GM12892 (cell line): ENCODE results near the gene MAP9.

ENCODE experiments used
- DNase-seq: peaks from one replicate; pipeline ENCODE4 v3.0.0; 2011; ENCODE audit not compliant: insufficient read length
- FAIRE-seq: peaks from 2 replicates; lab custom pipeline; 2011; peaks lifted over from hg19 to GRCh38; lab: Jason Lieb, UNC
- POLR2A ChIP-seq: IDR thresholded peaks from 2 replicates; pipeline ENCODE4 v1.6.1; 2011; ENCODE audit warnings: low read depth, low read length, control low read depth
- POLR2AphosphoS5 ChIP-seq: IDR thresholded peaks from 2 replicates; pipeline ENCODE4 v1.6.1; 2011; ENCODE audit warnings: low read depth, low read length, control low read depth
- TAF1 ChIP-seq: IDR thresholded peaks from 2 replicates; pipeline ENCODE4 v1.6.1; 2011; ENCODE audit warnings: low read depth, mild to moderate bottlenecking, control low read depth, low read length, borderline replicate concordance

Gene MAP9

DNA sequence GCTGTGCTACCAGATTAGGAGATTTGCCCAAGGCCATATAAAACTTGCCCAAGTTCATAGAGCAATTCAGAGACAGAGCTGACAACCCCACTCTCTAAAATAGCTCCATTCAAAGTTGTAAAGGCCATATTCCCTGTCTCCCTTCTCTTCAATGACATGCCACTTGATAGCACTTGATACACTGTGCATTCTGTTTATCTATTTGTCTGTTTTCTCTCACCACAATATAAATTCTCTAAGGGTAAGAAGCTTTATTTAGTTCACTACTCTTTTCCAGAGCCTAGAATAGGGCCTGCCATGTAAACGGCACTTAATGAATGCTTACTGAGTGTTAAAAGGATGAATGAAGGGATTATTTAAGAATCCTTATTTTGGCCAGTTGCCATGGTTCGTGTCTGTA, 24.1 kb upstream of the MAP9 start:
- no peak for DNase-seq
- FAIRE-seq: no peak
- TF ChIP-seq POLR2A (no peak), POLR2AphosphoS5 (no peak), TAF1 (no peak)

GRCh38 chr4:155399974-155400697, 23.4 kb upstream of the MAP9 start:
- no peak for TF ChIP-seq POLR2AphosphoS5
- TF ChIP-seq POLR2A: no peak
- TF ChIP-seq TAF1: no peak
- DNase-seq: no peak
- no peak for FAIRE-seq

DNA sequence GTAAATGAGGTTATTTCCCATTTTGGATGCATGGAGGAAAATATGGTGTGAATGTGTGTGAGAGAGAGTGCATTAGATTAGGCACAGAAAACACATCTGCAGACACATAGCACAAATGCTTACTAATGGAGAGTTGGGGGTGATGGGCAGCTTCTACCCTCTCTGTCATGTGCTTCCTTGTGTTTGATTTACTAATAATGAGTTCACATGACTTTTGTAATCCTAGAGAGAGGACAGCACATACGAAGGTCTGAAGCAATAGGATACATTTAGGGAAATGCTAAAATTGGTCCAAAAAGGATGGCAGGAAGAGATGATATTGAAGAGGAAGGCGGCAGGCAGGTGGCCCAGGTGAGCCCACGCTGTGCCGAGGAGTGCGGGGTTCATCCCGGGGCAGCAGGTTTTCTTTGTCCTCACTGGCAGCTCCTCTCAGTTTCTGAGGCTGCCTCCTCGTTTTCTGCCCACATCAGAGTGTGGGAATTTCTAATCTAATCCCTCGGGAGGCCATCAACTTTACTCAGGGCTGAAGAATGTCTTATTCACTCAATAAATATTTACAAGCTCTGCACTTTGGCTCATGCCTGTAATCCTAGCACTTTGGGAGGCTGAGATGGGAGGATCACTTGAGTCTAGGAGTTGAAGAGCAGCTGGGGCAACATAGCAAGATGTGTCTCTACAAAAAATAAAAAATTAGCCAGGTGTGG, 15.9 kb upstream of the MAP9 start:
- FAIRE-seq: no peak
- DNase-seq: no peak
- no peak for TF ChIP-seq POLR2AphosphoS5
- TF ChIP-seq TAF1: no peak
- TF ChIP-seq POLR2A: no peak

DNA sequence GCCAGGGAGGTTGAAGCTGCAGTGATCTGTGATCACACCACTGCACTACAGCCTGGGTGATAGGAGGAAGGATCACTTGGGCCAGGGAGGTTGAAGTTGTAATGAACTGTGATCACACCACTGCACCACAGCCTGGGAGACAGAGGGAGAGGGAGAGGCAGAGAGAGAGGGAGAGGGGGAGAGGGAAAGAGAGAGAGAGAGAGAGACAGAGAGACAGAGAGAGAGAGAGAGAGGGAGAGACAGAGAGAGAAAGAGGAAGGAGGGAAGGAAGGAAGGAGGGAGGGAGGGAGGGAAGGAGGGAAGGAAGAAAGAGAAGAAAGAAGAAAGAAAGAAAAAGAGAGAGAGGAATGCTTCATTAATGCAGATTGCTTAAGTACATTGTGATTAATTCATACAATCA, 15.2 kb upstream of the MAP9 start:
- DNase-seq: no peak
- TF ChIP-seq TAF1 (no peak), POLR2A (no peak), POLR2AphosphoS5 (no peak)
- no peak for FAIRE-seq

DNA sequence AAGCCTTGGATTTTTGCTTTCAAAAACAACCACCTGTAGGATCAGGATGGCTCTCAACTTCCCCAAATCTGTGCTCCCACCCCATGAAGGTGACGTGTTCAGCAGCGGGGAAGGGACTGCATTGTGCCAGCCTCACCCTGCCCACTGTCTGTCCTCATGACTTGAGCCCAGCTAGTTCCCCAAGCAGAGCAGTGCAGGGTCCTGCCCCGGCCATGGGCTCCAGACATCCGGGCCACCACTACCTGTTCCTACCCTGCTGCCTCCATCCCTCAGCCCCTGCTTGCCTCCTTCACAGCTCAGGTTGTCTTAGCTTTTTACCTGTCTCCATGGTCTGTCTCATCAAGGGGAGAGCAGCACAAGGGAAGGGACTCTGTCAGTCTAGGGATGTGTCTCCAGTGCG, 11.4 kb upstream of the MAP9 start:
- TF ChIP-seq POLR2A (no peak), TAF1 (no peak), POLR2AphosphoS5 (no peak)
- DNase-seq: no peak
- FAIRE-seq: no peak

GRCh38 chr4:155383541-155383940, 6.8 kb upstream of the MAP9 start:
- FAIRE-seq: no peak
- no peak for DNase-seq
- no peak for TF ChIP-seq TAF1
- no peak for TF ChIP-seq POLR2A
- TF ChIP-seq POLR2AphosphoS5: no peak

GRCh38 chr4:155377276-155377675, 511 bp upstream of the MAP9 start:
- FAIRE-seq (no peak), DNase-seq (no peak)
- TF ChIP-seq TAF1: no peak
- TF ChIP-seq POLR2A: no peak
- no peak for TF ChIP-seq POLR2AphosphoS5

- DNase-seq (no peak), FAIRE-seq (peak; percentile 66)
- no peak for TF ChIP-seq TAF1
- no peak for TF ChIP-seq POLR2AphosphoS5
- TF ChIP-seq POLR2A: no peak
Measured at GRCh38 chr4:155371432-155372043, 5.2 kb downstream of the MAP9 start.

DNA sequence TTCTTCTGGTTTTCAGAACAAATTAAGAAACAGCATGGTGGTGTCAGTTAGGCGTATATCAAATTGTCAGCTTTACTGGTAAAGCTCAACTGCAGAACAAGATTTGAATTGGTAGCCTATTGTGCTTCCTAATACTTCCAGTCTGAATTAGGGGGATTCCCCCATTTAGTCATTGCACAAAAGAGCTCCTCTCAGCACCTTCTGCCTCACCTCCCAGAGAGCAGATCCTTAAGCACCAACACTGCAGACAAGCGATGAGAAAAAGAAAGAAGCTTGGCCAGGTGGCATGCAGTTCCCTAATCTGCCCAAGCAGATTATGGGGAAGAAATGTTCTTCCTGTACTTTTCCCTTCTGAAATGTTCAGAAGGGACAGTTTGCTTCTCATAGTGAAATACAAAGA, 9.2 kb downstream of the MAP9 start:
- no peak for FAIRE-seq
- TF ChIP-seq POLR2A (no peak), TAF1 (no peak), POLR2AphosphoS5 (no peak)
- DNase-seq: no peak

GRCh38 chr4:155353923-155354540, 22.7 kb downstream of the MAP9 start:
- TF ChIP-seq TAF1 (no peak), POLR2A (no peak), POLR2AphosphoS5 (no peak)
- DNase-seq: no peak
- no peak for FAIRE-seq

DNA sequence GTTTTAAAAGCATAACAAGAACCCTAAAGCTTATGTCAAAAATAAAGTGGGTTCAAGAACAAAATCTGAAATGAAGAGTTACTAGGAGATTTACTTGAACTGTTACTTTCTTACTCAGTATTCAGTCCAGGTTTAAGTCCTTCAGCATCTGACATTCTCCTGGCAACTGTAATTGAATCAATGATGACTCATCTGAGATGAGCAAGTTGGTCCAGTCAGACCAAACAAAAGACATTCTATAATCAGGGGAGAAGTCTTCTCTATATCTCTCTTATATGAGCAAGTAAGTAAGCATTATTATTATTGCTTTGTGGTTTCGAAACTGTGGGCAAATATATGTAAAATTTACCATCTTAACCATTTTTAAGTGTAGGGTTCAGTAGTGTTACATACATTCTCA, 34.6 kb downstream of the MAP9 start:
- no peak for FAIRE-seq

More for the DNA sequence above, 34.6 kb downstream of the MAP9 start:
- TF ChIP-seq POLR2AphosphoS5 (no peak), POLR2A (no peak), TAF1 (no peak)
- DNase-seq: no peak
